IPS-18a (cell line): ENCODE measurements around the gene IMPDH2.
"Not testable (repeated sequence)": the region's sequence is repeated elsewhere in the genome, so short reads cannot be mapped to it uniquely, and the experiment has no call there.

ENCODE experiments used
- H3K27ac ChIP-seq: one replicate; pipeline ENCODE4 v1.5.1; 2013; ENCODE audit warnings: low read length
- H3K27me3 ChIP-seq: one replicate; pipeline ENCODE4 v1.6.1; 2013; ENCODE audit warnings: mild to moderate bottlenecking, low read length; ENCODE audit not compliant: control insufficient read depth, insufficient read depth
- H3K36me3 ChIP-seq: one replicate; pipeline ENCODE4 v1.6.1; 2013; ENCODE audit warnings: low read depth, low read length; ENCODE audit not compliant: control insufficient read depth
- H3K4me1 ChIP-seq: one replicate; pipeline ENCODE4 v1.6.1; 2013; ENCODE audit warnings: low read depth, low read length; ENCODE audit not compliant: control insufficient read depth
- H3K4me3 ChIP-seq: one replicate; pipeline ENCODE4 v1.5.1; 2013; ENCODE audit warnings: low read length
- H3K9ac ChIP-seq: one replicate; pipeline ENCODE4 v1.6.1; 2013; ENCODE audit warnings: mild to moderate bottlenecking, low read length, moderate library complexity
- H3K9me3 ChIP-seq: one replicate; pipeline ENCODE4 v1.6.1; 2013; ENCODE audit warnings: low read depth, low read length; ENCODE audit not compliant: control insufficient read depth

The IMPDH2 gene

DNA sequence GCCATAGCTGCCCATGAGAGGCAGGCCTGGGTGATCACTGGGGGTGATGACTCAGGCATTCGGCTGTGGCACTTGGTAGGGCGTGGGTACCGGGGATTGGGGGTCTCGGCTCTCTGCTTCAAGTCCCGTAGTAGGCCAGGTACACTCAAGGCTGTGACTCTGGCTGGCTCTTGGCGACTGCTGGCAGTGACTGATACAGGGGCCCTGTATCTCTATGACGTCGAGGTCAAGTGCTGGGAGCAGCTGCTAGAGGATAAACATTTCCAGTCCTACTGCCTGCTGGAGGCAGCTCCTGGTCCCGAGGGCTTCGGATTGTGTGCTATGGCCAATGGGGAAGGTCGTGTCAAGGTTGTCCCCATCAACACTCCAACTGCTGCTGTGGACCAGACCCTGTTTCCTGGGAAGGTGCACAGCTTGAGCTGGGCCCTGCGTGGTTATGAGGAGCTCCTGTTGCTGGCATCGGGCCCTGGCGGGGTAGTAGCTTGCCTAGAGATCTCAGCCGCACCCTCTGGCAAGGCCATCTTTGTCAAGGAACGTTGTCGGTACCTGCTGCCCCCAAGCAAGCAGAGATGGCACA lies 16.7 kb downstream of the IMPDH2 start:
- peaks cover 5% of the 10 kb centered on the region for H3K4me1 ChIP-seq
- no peaks in the 10 kb centered on the region for H3K9me3 ChIP-seq
- no peak overlapping the region for H3K4me3 ChIP-seq
- H3K36me3 ChIP-seq = peaks cover 47% of the 10 kb centered on the region
- H3K27me3 ChIP-seq = no peaks in the 10 kb centered on the region
- H3K27ac ChIP-seq = no peak overlapping the region
- H3K9ac ChIP-seq = no peak overlapping the region

GRCh38 chr3:49009396-49009795 lies 19.8 kb downstream of the IMPDH2 start:
- Histone ChIP-seq H3K4me1 (peaks cover 5% of the 10 kb centered on the region), H3K36me3 (peaks cover 29% of the 10 kb centered on the region), H3K4me3 (no peak overlapping the region), H3K9me3 (no peaks in the 10 kb centered on the region), H3K27me3 (no peaks in the 10 kb centered on the region), H3K27ac (no peak overlapping the region), H3K9ac (no peak overlapping the region)

- Histone ChIP-seq H3K4me3 (peak overlapping the region; percentile 99), H3K36me3 (peaks cover 24% of the 10 kb centered on the region), H3K9ac (peak overlapping the region; percentile 48)
- not testable (repeated sequence) for H3K27me3 ChIP-seq, H3K27ac ChIP-seq, H3K4me1 ChIP-seq, H3K9me3 ChIP-seq
Measured at GRCh38 chr3:49008627-49009026, 20.6 kb downstream of the IMPDH2 start.

- peak overlapping the region; percentile 100 for H3K9ac ChIP-seq
- H3K36me3 ChIP-seq = peaks cover 17% of the 10 kb centered on the region
- peaks cover 5% of the 10 kb centered on the region for H3K4me1 ChIP-seq
- peak overlapping the region; percentile 99 for H3K4me3 ChIP-seq
- H3K27me3 ChIP-seq = no peaks in the 10 kb centered on the region
- peak overlapping the region; percentile 99 for H3K27ac ChIP-seq
- no peaks in the 10 kb centered on the region for H3K9me3 ChIP-seq
Measured at GRCh38 chr3:49007771-49008528, 21.2 kb downstream of the IMPDH2 start.

- Histone ChIP-seq H3K36me3 (peaks cover 11% of the 10 kb centered on the region), H3K4me1 (peaks cover 5% of the 10 kb centered on the region), H3K9me3 (no peaks in the 10 kb centered on the region), H3K27me3 (no peaks in the 10 kb centered on the region), H3K9ac (peak within 1 kb of the TSS; percentile 100), H3K4me3 (peak within 1 kb of the TSS; percentile 99), H3K27ac (peak within 1 kb of the TSS; percentile 99)
Measured at GRCh38 chr3:49007068-49007770, 22.0 kb downstream of the IMPDH2 start, which contains the start of gene WDR6. Gene WDR6 (plus strand): TSS chr3:49007391. CDS start chr3:49007432, 41 bp downstream.

GRCh38 chr3:49006408-49007067 lies 22.7 kb downstream of the IMPDH2 start:
- no peaks in the 10 kb centered on the region for H3K27me3 ChIP-seq
- peaks cover 5% of the 10 kb centered on the region for H3K4me1 ChIP-seq
- peak overlapping the region; percentile 10 for H3K27ac ChIP-seq
- peak overlapping the region; percentile 100 for H3K9ac ChIP-seq
- peak overlapping the region; percentile 99 for H3K4me3 ChIP-seq
- H3K36me3 ChIP-seq = peaks cover 5% of the 10 kb centered on the region
- no peaks in the 10 kb centered on the region for H3K9me3 ChIP-seq

- Histone ChIP-seq H3K9ac (peak overlapping the region; percentile 100), H3K4me3 (peak overlapping the region; percentile 99)
Measured at GRCh38 chr3:49005998-49006397, 23.2 kb downstream of the IMPDH2 start.

DNA sequence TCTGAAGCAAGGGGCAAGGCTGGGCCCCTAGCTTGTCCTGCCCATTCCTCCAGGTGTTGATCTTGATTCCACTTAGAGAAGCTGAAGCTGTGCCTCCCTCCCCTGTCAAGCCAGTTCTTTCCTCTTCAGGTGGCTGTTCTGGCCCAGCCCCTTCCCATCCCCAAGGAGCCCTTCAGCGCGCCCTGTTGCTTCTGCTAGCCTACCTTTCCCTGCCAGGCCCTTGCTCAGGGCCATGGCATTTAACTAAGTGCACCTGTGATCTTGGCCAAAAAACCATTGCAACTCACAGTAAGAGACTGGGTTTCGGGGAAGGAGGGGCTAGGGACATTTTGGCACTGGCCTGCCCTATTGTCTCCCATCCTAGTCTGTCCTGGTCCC lies 23.9 kb downstream of the IMPDH2 start:
- H3K4me3 ChIP-seq = no peak overlapping the region
- no peaks in the 10 kb centered on the region for H3K36me3 ChIP-seq
- peaks cover 5% of the 10 kb centered on the region for H3K4me1 ChIP-seq
- no peaks in the 10 kb centered on the region for H3K27me3 ChIP-seq
- no peak overlapping the region for H3K27ac ChIP-seq
- H3K9ac ChIP-seq = no peak overlapping the region
- no peaks in the 10 kb centered on the region for H3K9me3 ChIP-seq

More at GRCh38 chr3:49005998-49006397, 23.2 kb downstream of the IMPDH2 start:
- Histone ChIP-seq H3K27me3 (no peaks in the 10 kb centered on the region), H3K4me1 (peaks cover 5% of the 10 kb centered on the region), H3K9me3 (no peaks in the 10 kb centered on the region), H3K36me3 (no peaks in the 10 kb centered on the region), H3K27ac (no peak overlapping the region)

GRCh38 chr3:49004352-49005302 lies 24.6 kb downstream of the IMPDH2 start:
- Histone ChIP-seq H3K27ac (no peak overlapping the region), H3K4me1 (peaks cover 5% of the 10 kb centered on the region), H3K27me3 (no peaks in the 10 kb centered on the region), H3K4me3 (no peak overlapping the region), H3K9ac (no peak overlapping the region), H3K9me3 (no peaks in the 10 kb centered on the region), H3K36me3 (no peaks in the 10 kb centered on the region)

- H3K27me3 ChIP-seq = no peaks in the 10 kb centered on the region
- H3K27ac ChIP-seq = no peak overlapping the region
- no peak overlapping the region for H3K4me3 ChIP-seq
- H3K36me3 ChIP-seq = no peaks in the 10 kb centered on the region
- peaks cover 3% of the 10 kb centered on the region for H3K4me1 ChIP-seq
- no peaks in the 10 kb centered on the region for H3K9me3 ChIP-seq
- H3K9ac ChIP-seq = no peak overlapping the region
Measured at GRCh38 chr3:49001155-49001554, 28.0 kb downstream of the IMPDH2 start.
